Measurements from ENCODE around the gene F13A1. TPM values are rescaled to one million over a fixed set of nuclear protein-coding genes. Genes with fewer than 3 reads are reported as not detected.

Gene F13A1
- total and polyA plus RNA-seq, 2 of the 8 experiments (the other 6 are each of a cell fraction or from before 2014, with no cell fraction given): 0.57 to 1.5 TPM

DNA sequence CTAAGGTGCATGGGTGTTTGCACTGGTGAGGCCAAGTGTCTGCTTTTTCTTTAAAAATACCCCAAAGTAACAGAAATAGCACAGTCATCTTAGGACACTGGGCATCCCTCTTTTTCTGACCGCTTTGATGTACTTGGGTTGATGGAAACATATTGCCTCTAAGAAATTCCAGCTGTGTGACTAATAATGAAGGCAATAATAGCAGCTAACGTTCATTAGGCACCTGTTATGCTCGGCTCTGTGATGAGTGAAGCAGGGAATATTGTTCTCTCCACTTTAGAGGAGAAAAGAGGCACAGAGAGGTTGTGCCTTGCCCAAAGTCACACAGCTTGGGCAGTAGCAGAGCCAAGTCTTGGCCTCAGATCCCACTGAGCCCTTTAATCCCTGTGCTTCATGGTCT is 100.7 kb downstream of the F13A1 start:
- Histone ChIP-seq H4K5ac (ENCODE audit: insufficient read length, low read depth, low read length) (no peak overlapping the region), H2BK5ac (ENCODE audit: low read depth, low read length) (no peak overlapping the region), H4K91ac (replicated peaks; ENCODE audit: insufficient read length, low read length) (no peak overlapping the region), H3K56ac (replicated peaks; ENCODE audit: insufficient read length, low read depth, low read length) (no peak overlapping the region), H3K27me3 (replicated peaks in 1 of 4; ENCODE audit: control insufficient read depth in 3 of 4, extremely low read depth in 1 of 4, insufficient read depth in 3 of 4, low read length in 3 of 4) (no peaks in the 10 kb centered on the region; a peak in 1 of 7 replicates), H3K23ac (ENCODE audit: insufficient read length) (no peak overlapping the region), H3K36me3 (ENCODE audit: control insufficient read depth in 2 of 4, insufficient read depth in 4 of 4, low read length in 3 of 4) (no peaks in the 10 kb centered on the region), H3K23me2 (ENCODE audit: low read depth, low read length) (no peaks in the 10 kb centered on the region), H2BK15ac (ENCODE audit: low read length) (no peak overlapping the region), H3K4me2 (ENCODE audit: insufficient read depth in 1 of 2, low read depth in 2 of 2, low read length in 2 of 2) (no peak overlapping the region), H2BK12ac (ENCODE audit: low read depth, low read length) (no peak overlapping the region), H3K27ac (ENCODE audit: low read depth, low read length) (no peak overlapping the region), H3K18ac (ENCODE audit: extremely low read depth, low read length) (no peak overlapping the region), H3K4ac (replicated peaks; ENCODE audit: insufficient read length, low read depth, low read length) (no peak overlapping the region), H4K8ac (ENCODE audit: extremely low read depth, insufficient read depth, low read length) (no peak overlapping the region), H3K9ac (replicated peaks in 1 of 4; ENCODE audit: extremely low read depth in 1 of 4, low read depth in 3 of 4, low read length in 3 of 4) (no peak overlapping the region), H3K9me3 (ENCODE audit: insufficient read depth in 2 of 2, low read depth in 1 of 2, low read length in 1 of 2) (no peaks in the 10 kb centered on the region), H3K79me1 (ENCODE audit: low read depth, low read length) (no peaks in the 10 kb centered on the region), H2AK5ac (ENCODE audit: low read depth, low read length) (no peak overlapping the region), H3K4me1 (replicated peaks in 1 of 4; ENCODE audit: control insufficient read depth in 3 of 4, insufficient read depth in 4 of 4, low read length in 3 of 4) (no peaks in the 10 kb centered on the region; a peak in 2 of 7 replicates), H3K14ac (ENCODE audit: insufficient read length) (no peak overlapping the region), H3K79me2 (ENCODE audit: control insufficient read depth in 1 of 2, insufficient read depth in 2 of 2, low read length in 2 of 2) (no peaks in the 10 kb centered on the region), H2AFZ (ENCODE audit: low read length) (no peak overlapping the region), H2BK20ac (ENCODE audit: low read length) (no peak overlapping the region), H4K20me1 (replicated peaks in 1 of 2; ENCODE audit: control insufficient read depth in 1 of 2, insufficient read depth in 2 of 2, low read length in 2 of 2) (no peaks in the 10 kb centered on the region), H3K4me3 (ENCODE audit: extremely low read depth in 1 of 4, insufficient read depth in 2 of 4, low read depth in 3 of 4, low read length in 4 of 4) (no peak overlapping the region), H2BK120ac (replicated peaks; ENCODE audit: low read depth, low read length) (no peak overlapping the region)
- FAIRE-seq: no peak
- CTCF ChIA-PET (ENCODE audit: partially characterized antibody): interaction anchor here (0.6 to 3.1 kb wide), 13 partner anchors 9 to 326 kb away, joined by 3 to 12 read pairs (median 4); partner anchors contain the start of gene F13A1
- POLR2A ChIA-PET (ENCODE audit: partially characterized antibody): no interaction called here
- no peak for DNase-seq (ENCODE audit: low read depth in 1 of 2, low spot score in 2 of 2)
- 97% methylated on average over 3 of the region's 3 CpGs; no CpG with 5 or more reads in 1 of the 2 experiments for WGBS, 2 experiments (ENCODE audit: extremely low coverage in 1 of 2, insufficient coverage in 1 of 2, insufficient read length in 1 of 2, insufficient replicate concordance in 2 of 2, low coverage in 1 of 2, low lambda C conversion rate in 2 of 2, missing lambda C conversion rate in 1 of 2)
- TF ChIP-seq GABPA (IDR thresholded peaks at IDR 0.05; ENCODE audit: borderline replicate concordance, insufficient read depth, low read length) (no peak), CBX5 (IDR thresholded peaks at IDR 0.05; ENCODE audit: low read depth, low read length) (no peak), BRCA1 (IDR thresholded peaks at IDR 0.05; ENCODE audit: low read depth, low read length) (no peak), EP300 (IDR thresholded peaks at IDR 0.05; ENCODE audit: borderline replicate concordance in 1 of 2, low read depth in 2 of 2, low read length in 2 of 2) (no peak), EGR1 (IDR thresholded peaks at IDR 0.05; ENCODE audit: borderline replicate concordance, low read depth, low read length) (no peak), POLR2A (IDR thresholded peaks at IDR 0.05; ENCODE audit: control extremely low read depth in 1 of 2, low read depth in 2 of 2, low read length in 2 of 2) (no peak), GTF2F1 (IDR thresholded peaks at IDR 0.05; ENCODE audit: borderline replicate concordance, low read depth, low read length) (no peak), HDAC2 (IDR thresholded peaks at IDR 0.05; ENCODE audit: borderline replicate concordance in 1 of 2, low read depth in 2 of 2, low read length in 2 of 2) (no peak), TAF7 (optimal IDR thresholded peaks at IDR 0.05; ENCODE audit: borderline replicate concordance, low read depth, low read length) (no peak), SP1 (IDR thresholded peaks at IDR 0.05; ENCODE audit: low read depth, low read length) (no peak), POLR2AphosphoS5 (IDR thresholded peaks at IDR 0.05; ENCODE audit: low read depth, low read length) (no peak), RAD21 (IDR thresholded peaks at IDR 0.05 in 1 of 2, conservative IDR thresholded peaks at IDR 0.05 in 1 of 2; ENCODE audit: low read depth in 2 of 2, low read length in 2 of 2) (no peak)

All from H1 (cell line).